Suprapubic skin (tissue), 3 donors: ENCODE results near the gene OR7C1.

Experiments used
- CTCF ChIP-seq, 2 donors: fragments of 200-600 bp in 1 of 2; fragments of 450-650 bp in 1 of 2; sonication (generic) in 1 of 2; IDR thresholded peaks; one replicate each; pipeline ENCODE4 v1.5.1; 2016 to 2019; ENCODE audit warnings: antibody characterized with exemption in 2 of 2, mild to moderate bottlenecking in 1 of 2, moderate library complexity in 1 of 2
- POLR2AphosphoS5 ChIP-seq, 3 donors: sonication (generic); formaldehyde crosslinking; IDR thresholded peaks; one replicate each; pipeline ENCODE4 v1.6.1; 2017; ENCODE audit warnings: antibody characterized with exemption in 3 of 3

- TF ChIP-seq CTCF (IDR thresholded peaks at IDR 0.05) = no peak
- no peak for TF ChIP-seq POLR2AphosphoS5 (IDR thresholded peaks at IDR 0.05)
Measured at GRCh38 chr19:14763497-14764145, 71.4 kb downstream of the OR7C1 start.
